DND-41 (cell line): ENCODE measurements around the gene FBXW11.

Experiments used
- EZH2 ChIP-seq: IDR thresholded peaks from 3 replicates; pipeline ENCODE4 v1.6.1; 2012; ENCODE audit warnings: borderline replicate concordance, low read depth, mild to moderate bottlenecking, moderate library complexity, low read length, inconsistent platforms; ENCODE audit not compliant: severe bottlenecking
- TF ChIP-seq, protein P1 (sequence below): IDR thresholded peaks from 2 replicates; pipeline ENCODE4 v1.5.1; 2012; ENCODE audit warnings: borderline replicate concordance, low read length, moderate library complexity, mild to moderate bottlenecking; ENCODE audit not compliant: poor library complexity, severe bottlenecking; ENCODE audit errors: extremely low read depth

DNA sequence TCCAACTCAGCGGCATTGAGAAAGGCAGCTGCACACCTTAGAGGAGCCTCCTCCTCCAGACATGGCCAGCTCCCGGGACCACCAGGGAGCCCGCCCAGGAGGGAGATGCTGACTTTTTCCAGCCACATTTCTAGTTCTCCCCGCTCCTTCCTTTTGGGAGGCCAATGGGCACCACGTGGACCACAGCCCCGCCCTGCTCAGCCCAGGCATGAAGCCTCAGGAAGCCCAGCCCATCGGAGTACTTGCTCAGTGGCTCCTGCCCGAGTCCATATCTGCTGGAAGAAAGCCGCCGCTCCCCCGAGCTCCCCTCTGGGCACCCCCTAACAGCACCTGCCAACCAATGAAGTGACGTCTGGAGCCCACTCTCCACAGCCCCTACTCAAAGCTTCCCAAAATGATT is 168.4 kb downstream of the FBXW11 start:
- TF ChIP-seq, protein P1, sequence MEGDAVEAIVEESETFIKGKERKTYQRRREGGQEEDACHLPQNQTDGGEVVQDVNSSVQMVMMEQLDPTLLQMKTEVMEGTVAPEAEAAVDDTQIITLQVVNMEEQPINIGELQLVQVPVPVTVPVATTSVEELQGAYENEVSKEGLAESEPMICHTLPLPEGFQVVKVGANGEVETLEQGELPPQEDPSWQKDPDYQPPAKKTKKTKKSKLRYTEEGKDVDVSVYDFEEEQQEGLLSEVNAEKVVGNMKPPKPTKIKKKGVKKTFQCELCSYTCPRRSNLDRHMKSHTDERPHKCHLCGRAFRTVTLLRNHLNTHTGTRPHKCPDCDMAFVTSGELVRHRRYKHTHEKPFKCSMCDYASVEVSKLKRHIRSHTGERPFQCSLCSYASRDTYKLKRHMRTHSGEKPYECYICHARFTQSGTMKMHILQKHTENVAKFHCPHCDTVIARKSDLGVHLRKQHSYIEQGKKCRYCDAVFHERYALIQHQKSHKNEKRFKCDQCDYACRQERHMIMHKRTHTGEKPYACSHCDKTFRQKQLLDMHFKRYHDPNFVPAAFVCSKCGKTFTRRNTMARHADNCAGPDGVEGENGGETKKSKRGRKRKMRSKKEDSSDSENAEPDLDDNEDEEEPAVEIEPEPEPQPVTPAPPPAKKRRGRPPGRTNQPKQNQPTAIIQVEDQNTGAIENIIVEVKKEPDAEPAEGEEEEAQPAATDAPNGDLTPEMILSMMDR = no peak
- no peak for TF ChIP-seq EZH2
